HEK293 (cell line): ENCODE measurements around the gene PLPPR1.

Source experiments
- ZBTB1 ChIP-seq: fragments of 450-650 bp; formaldehyde crosslinking; IDR thresholded peaks from 2 replicates; pipeline ENCODE4 v1.5.1; 2016; ENCODE audit warnings: missing biosample characterization, missing genetic modification characterization
- ZNF175 ChIP-seq: fragments of 450-650 bp; formaldehyde crosslinking; IDR thresholded peaks from 2 replicates; pipeline ENCODE4 v1.5.1; 2016; ENCODE audit warnings: missing biosample characterization, missing genetic modification characterization
- TF ChIP-seq, protein P1 (sequence below): fragments of 450-650 bp; formaldehyde crosslinking; IDR thresholded peaks from 2 replicates; pipeline ENCODE4 v1.5.1; 2017; ENCODE audit warnings: missing biosample characterization, missing genetic modification characterization
- TF ChIP-seq, protein P2 (sequence below): fragments of 450-650 bp; formaldehyde crosslinking; optimal IDR thresholded peaks from 2 replicates; pipeline ENCODE3; 2016; ENCODE audit warnings: missing biosample characterization, mild to moderate bottlenecking, missing genetic modification characterization

- TF ChIP-seq, protein P1, sequence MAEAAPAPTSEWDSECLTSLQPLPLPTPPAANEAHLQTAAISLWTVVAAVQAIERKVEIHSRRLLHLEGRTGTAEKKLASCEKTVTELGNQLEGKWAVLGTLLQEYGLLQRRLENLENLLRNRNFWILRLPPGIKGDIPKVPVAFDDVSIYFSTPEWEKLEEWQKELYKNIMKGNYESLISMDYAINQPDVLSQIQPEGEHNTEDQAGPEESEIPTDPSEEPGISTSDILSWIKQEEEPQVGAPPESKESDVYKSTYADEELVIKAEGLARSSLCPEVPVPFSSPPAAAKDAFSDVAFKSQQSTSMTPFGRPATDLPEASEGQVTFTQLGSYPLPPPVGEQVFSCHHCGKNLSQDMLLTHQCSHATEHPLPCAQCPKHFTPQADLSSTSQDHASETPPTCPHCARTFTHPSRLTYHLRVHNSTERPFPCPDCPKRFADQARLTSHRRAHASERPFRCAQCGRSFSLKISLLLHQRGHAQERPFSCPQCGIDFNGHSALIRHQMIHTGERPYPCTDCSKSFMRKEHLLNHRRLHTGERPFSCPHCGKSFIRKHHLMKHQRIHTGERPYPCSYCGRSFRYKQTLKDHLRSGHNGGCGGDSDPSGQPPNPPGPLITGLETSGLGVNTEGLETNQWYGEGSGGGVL (tag by site-specific recombination): no peak
- TF ChIP-seq ZBTB1 (tag by site-specific recombination) (no peak), ZNF175 (no peak)
- TF ChIP-seq, protein P2, sequence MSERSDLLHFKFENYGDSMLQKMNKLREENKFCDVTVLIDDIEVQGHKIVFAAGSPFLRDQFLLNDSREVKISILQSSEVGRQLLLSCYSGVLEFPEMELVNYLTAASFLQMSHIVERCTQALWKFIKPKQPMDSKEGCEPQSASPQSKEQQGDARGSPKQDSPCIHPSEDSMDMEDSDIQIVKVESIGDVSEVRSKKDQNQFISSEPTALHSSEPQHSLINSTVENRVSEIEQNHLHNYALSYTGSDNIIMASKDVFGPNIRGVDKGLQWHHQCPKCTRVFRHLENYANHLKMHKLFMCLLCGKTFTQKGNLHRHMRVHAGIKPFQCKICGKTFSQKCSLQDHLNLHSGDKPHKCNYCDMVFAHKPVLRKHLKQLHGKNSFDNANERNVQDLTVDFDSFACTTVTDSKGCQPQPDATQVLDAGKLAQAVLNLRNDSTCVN (tag by site-specific recombination): no peak
These were observed 10.0 kb downstream of the PLPPR1 start for GRCh38 chr9:101038488-101038887.
